ENCODE data around the gene ALS2. TPM values are rescaled to one million over a fixed set of nuclear protein-coding genes. Genes with fewer than 3 reads are reported as not detected.

ALS2 gene
- total and polyA plus RNA-seq, 2 of the 8 experiments (the other 6 are each of a cell fraction or from before 2014, with no cell fraction given): 12.1 to 34.5 TPM

DNA sequence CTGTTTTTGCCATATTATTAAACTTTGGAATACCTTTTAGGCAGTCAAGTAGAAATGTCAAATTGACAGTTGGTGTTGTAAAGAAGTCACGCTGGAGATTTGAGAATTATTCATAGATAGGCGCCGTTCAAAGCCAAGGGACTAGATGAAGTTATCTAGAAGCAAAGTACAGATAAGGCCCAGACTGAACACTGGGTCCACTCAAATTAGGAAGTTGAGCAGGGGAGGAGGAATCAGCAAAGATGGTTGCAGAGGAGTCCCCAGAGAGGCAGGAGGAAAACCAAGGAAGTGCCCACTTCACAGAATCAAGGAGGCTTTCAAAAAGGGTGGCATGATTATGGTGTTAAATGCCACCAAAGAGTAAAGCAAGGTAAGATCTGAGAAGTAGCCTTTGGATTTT is 9.6 kb upstream of the ALS2 start:
- Histone ChIP-seq H3K79me1 (ENCODE audit: low read depth, low read length) (no peaks in the 10 kb centered on the region), H3K27ac (ENCODE audit: low read depth, low read length) (no peak overlapping the region), H4K8ac (ENCODE audit: extremely low read depth, insufficient read depth, low read length) (no peak overlapping the region), H3K27me3 (replicated peaks in 1 of 4; ENCODE audit: control insufficient read depth in 3 of 4, extremely low read depth in 1 of 4, insufficient read depth in 3 of 4, low read length in 3 of 4) (no peaks in the 10 kb centered on the region; a peak in 1 of 7 replicates), H3K79me2 (ENCODE audit: control insufficient read depth in 1 of 2, insufficient read depth in 2 of 2, low read length in 2 of 2) (no peaks in the 10 kb centered on the region), H2BK5ac (ENCODE audit: low read depth, low read length) (no peak overlapping the region), H2AFZ (ENCODE audit: low read length) (no peak overlapping the region), H3K9me3 (ENCODE audit: insufficient read depth in 2 of 2, low read depth in 1 of 2, low read length in 1 of 2) (no peaks in the 10 kb centered on the region), H3K4me3 (ENCODE audit: extremely low read depth in 1 of 4, insufficient read depth in 2 of 4, low read depth in 3 of 4, low read length in 4 of 4) (no peak overlapping the region), H3K4me2 (ENCODE audit: insufficient read depth in 1 of 2, low read depth in 2 of 2, low read length in 2 of 2) (no peak overlapping the region), H3K4me1 (replicated peaks in 1 of 4; ENCODE audit: control insufficient read depth in 3 of 4, insufficient read depth in 4 of 4, low read length in 3 of 4) (no peaks in the 10 kb centered on the region), H3K56ac (replicated peaks; ENCODE audit: insufficient read length, low read depth, low read length) (no peak overlapping the region), H2BK12ac (ENCODE audit: low read depth, low read length) (no peak overlapping the region), H3K23me2 (ENCODE audit: low read depth, low read length) (no peaks in the 10 kb centered on the region), H3K18ac (ENCODE audit: extremely low read depth, low read length) (no peak overlapping the region), H2BK15ac (ENCODE audit: low read length) (no peak overlapping the region), H2BK20ac (ENCODE audit: low read length) (no peak overlapping the region), H2BK120ac (replicated peaks; ENCODE audit: low read depth, low read length) (no peak overlapping the region), H3K36me3 (ENCODE audit: control insufficient read depth in 2 of 4, insufficient read depth in 4 of 4, low read length in 3 of 4) (no peaks in the 10 kb centered on the region), H3K9ac (replicated peaks in 1 of 4; ENCODE audit: extremely low read depth in 1 of 4, low read depth in 3 of 4, low read length in 3 of 4) (no peak overlapping the region), H4K5ac (ENCODE audit: insufficient read length, low read depth, low read length) (no peak overlapping the region), H4K91ac (replicated peaks; ENCODE audit: insufficient read length, low read length) (no peak overlapping the region), H2AK5ac (ENCODE audit: low read depth, low read length) (no peak overlapping the region), H3K14ac (ENCODE audit: insufficient read length) (no peak overlapping the region), H3K4ac (replicated peaks; ENCODE audit: insufficient read length, low read depth, low read length) (no peak overlapping the region), H3K23ac (ENCODE audit: insufficient read length) (no peak overlapping the region), H4K20me1 (replicated peaks in 1 of 2; ENCODE audit: control insufficient read depth in 1 of 2, insufficient read depth in 2 of 2, low read length in 2 of 2) (no peaks in the 10 kb centered on the region)
- 93% methylated on average over 3 of the region's 3 CpGs; no CpG with 5 or more reads in 1 of the 2 experiments for WGBS, 2 experiments (ENCODE audit: extremely low coverage in 1 of 2, insufficient coverage in 1 of 2, insufficient read length in 1 of 2, insufficient replicate concordance in 2 of 2, low coverage in 1 of 2, low lambda C conversion rate in 2 of 2, missing lambda C conversion rate in 1 of 2)
- ChIA-PET CTCF (ENCODE audit: partially characterized antibody) (no interaction called here), POLR2A (ENCODE audit: partially characterized antibody) (no interaction called here)
- DNase-seq (ENCODE audit: low read depth in 1 of 2, low spot score in 2 of 2) (no peak), FAIRE-seq (no peak)
- TF ChIP-seq JUND (IDR thresholded peaks at IDR 0.05; ENCODE audit: low read length): no peak
- TF ChIP-seq, protein P1, sequence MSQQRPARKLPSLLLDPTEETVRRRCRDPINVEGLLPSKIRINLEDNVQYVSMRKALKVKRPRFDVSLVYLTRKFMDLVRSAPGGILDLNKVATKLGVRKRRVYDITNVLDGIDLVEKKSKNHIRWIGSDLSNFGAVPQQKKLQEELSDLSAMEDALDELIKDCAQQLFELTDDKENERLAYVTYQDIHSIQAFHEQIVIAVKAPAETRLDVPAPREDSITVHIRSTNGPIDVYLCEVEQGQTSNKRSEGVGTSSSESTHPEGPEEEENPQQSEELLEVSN (IDR thresholded peaks at IDR 0.05): no peak
- TF ChIP-seq NRF1 (IDR thresholded peaks at IDR 0.05; ENCODE audit: low read depth, low read length): no peak
- TF ChIP-seq SP4 (IDR thresholded peaks at IDR 0.05; ENCODE audit: low read length): no peak
- no peak for TF ChIP-seq TEAD4 (IDR thresholded peaks at IDR 0.05; ENCODE audit: low read depth, low read length)
- no peak for TF ChIP-seq ASH2L (IDR thresholded peaks at IDR 0.05; ENCODE audit: low read length)
- TF ChIP-seq JUN (IDR thresholded peaks at IDR 0.05; ENCODE audit: low read depth, low read length): no peak
- TF ChIP-seq RXRA (IDR thresholded peaks at IDR 0.05; ENCODE audit: insufficient read depth, low read depth, low read length): no peak
- no peak for TF ChIP-seq BRCA1 (IDR thresholded peaks at IDR 0.05; ENCODE audit: low read depth, low read length)
- TF ChIP-seq CBX8 (IDR thresholded peaks at IDR 0.05; ENCODE audit: borderline replicate concordance, low read depth, low read length): no peak
- no peak for TF ChIP-seq SIRT6 (IDR thresholded peaks at IDR 0.05; ENCODE audit: low read length)
- no peak for TF ChIP-seq HDAC6 (IDR thresholded peaks at IDR 0.05; ENCODE audit: low read depth, low read length)
- TF ChIP-seq BACH1 (IDR thresholded peaks at IDR 0.05; ENCODE audit: low read length): no peak
- TF ChIP-seq NANOG (IDR thresholded peaks at IDR 0.05; ENCODE audit: insufficient read depth, low read depth, low read length, poor library complexity, severe bottlenecking): no peak
- no peak for TF ChIP-seq SUZ12 (IDR thresholded peaks at IDR 0.05; ENCODE audit: low read length)

All from H1 (cell line).